ENCODE data around the gene CENPF. TPM values are rescaled to one million over a fixed set of nuclear protein-coding genes. Genes with fewer than 3 reads are reported as not detected.

The CENPF gene
- polyA plus RNA-seq, 2 donors, result 7.0 to 15.9 TPM

DNA sequence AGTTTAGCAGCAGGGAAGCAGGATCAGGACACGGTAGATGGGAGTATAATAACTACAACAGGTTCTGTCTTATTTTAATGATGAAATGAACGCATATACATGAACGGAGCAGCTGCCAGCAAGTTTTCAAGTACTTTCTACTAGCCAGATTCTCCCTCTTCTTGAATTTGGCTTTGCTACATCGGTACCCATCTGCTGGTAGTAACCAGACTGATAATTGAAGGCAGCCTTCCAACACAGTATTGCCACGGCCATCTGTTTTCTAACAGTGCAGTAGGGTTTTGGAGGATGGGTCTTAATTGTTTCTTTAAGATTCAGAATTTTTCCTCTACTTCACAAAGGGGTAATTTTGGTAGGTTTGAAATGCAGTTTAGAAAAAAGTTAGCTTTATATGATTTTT, 33.4 kb downstream of the CENPF start:
- no peaks in the 10 kb centered on the region for H3K36me3 ChIP-seq (ENCODE audit: control insufficient read depth in 2 of 2, insufficient read depth in 2 of 2, low read length in 1 of 2)
- H3K4me3 ChIP-seq (ENCODE audit: low read depth in 1 of 2, low read length in 2 of 2), result no peak overlapping the region
- WGBS, 2 donors, result 94 to 96% methylated on average over 5 of the region's 5 CpGs
- no peaks in the 10 kb centered on the region for H3K4me1 ChIP-seq (ENCODE audit: control insufficient read depth in 2 of 2, insufficient read depth in 2 of 2, low read length in 1 of 2)
- H3K9me3 ChIP-seq (ENCODE audit: control insufficient read depth in 2 of 2, insufficient read depth in 1 of 2, low read depth in 1 of 2, low read length in 1 of 2), result no peaks in the 10 kb centered on the region
- H3K27ac ChIP-seq (ENCODE audit: low read depth in 2 of 2, low read length in 1 of 2), result no peak overlapping the region
- no peaks in the 10 kb centered on the region for H3K27me3 ChIP-seq (ENCODE audit: control insufficient read depth in 1 of 2, insufficient read depth in 2 of 2, low read length in 2 of 2)

GRCh38 chr1:214637125-214637524, 34.1 kb downstream of the CENPF start:
- Histone ChIP-seq H3K27ac (ENCODE audit: low read depth in 2 of 2, low read length in 1 of 2) (no peak overlapping the region), H3K27me3 (ENCODE audit: control insufficient read depth in 1 of 2, insufficient read depth in 2 of 2, low read length in 2 of 2) (no peaks in the 10 kb centered on the region), H3K4me1 (ENCODE audit: control insufficient read depth in 2 of 2, insufficient read depth in 2 of 2, low read length in 1 of 2) (no peaks in the 10 kb centered on the region), H3K36me3 (ENCODE audit: control insufficient read depth in 2 of 2, insufficient read depth in 2 of 2, low read length in 1 of 2) (no peaks in the 10 kb centered on the region), H3K4me3 (ENCODE audit: low read depth in 1 of 2, low read length in 2 of 2) (no peak overlapping the region), H3K9me3 (ENCODE audit: control insufficient read depth in 2 of 2, insufficient read depth in 1 of 2, low read depth in 1 of 2, low read length in 1 of 2) (no peaks in the 10 kb centered on the region)

DNA sequence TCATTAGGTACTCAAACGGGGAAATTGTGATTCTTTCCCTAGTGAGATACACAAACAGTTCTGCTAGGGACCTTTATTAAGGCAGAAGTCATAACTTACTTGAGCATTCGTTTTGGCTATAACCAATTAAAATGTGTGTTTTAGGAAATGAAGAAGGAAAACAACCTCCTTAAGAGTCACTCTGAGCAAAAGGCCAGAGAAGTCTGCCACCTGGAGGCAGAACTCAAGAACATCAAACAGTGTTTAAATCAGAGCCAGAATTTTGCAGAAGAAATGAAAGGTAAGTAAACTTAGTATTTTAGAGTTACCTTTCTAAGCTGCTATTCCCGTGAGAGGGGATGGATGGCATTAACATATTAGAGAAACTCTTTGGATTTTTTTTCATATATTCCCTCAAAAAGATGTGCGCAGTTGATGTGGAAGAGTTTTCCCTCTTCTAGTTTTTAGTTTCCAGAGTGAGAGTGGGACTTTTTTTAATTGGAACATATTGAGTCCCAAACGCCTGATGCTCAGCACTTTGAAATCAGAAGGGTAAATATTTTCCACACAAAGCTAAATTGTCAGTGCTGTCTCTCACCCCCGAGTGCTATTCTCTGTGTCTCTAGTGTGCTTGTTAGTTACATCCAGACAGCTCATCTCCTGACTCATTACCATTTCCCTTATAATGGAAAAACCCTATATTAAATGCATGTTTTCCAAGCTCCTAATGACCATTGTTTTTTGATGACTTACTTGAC, 34.9 kb downstream of the CENPF start:
- Histone ChIP-seq H3K36me3 (ENCODE audit: control insufficient read depth in 2 of 2, insufficient read depth in 2 of 2, low read length in 1 of 2) (no peaks in the 10 kb centered on the region), H3K4me3 (ENCODE audit: low read depth in 1 of 2, low read length in 2 of 2) (no peak overlapping the region), H3K4me1 (ENCODE audit: control insufficient read depth in 2 of 2, insufficient read depth in 2 of 2, low read length in 1 of 2) (no peaks in the 10 kb centered on the region), H3K27me3 (ENCODE audit: control insufficient read depth in 1 of 2, insufficient read depth in 2 of 2, low read length in 2 of 2) (no peaks in the 10 kb centered on the region), H3K9me3 (ENCODE audit: control insufficient read depth in 2 of 2, insufficient read depth in 1 of 2, low read depth in 1 of 2, low read length in 1 of 2) (no peaks in the 10 kb centered on the region), H3K27ac (ENCODE audit: low read depth in 2 of 2, low read length in 1 of 2) (no peak overlapping the region)
- 65 to 72% methylated on average over 6 of the region's 6 CpGs for WGBS, 2 donors

DNA sequence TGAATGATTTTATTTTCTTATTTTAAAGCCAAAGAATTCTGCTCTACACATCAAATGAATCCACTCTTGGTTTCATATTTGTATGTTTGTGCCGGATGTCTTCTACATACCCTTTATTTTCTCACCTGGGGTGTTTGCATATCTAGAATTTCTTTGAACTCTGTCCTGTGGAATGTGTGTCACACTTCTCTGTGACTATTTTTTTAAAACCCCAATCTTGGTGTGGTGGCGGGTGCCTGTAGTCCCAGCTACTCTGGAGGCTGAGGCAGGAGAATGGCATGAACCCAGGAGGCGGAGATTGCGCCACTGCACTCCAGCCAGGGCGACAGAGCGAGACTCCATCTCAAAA, 35.4 kb downstream of the CENPF start:
- 96 to 97% methylated on average over 6 of the region's 6 CpGs for WGBS, 2 donors
- no peaks in the 10 kb centered on the region for H3K36me3 ChIP-seq (ENCODE audit: control insufficient read depth in 2 of 2, insufficient read depth in 2 of 2, low read length in 1 of 2)
- no peak overlapping the region for H3K4me3 ChIP-seq (ENCODE audit: low read depth in 1 of 2, low read length in 2 of 2)
- no peak overlapping the region for H3K27ac ChIP-seq (ENCODE audit: low read depth in 2 of 2, low read length in 1 of 2)
- H3K4me1 ChIP-seq (ENCODE audit: control insufficient read depth in 2 of 2, insufficient read depth in 2 of 2, low read length in 1 of 2), result no peaks in the 10 kb centered on the region
- no peaks in the 10 kb centered on the region for H3K27me3 ChIP-seq (ENCODE audit: control insufficient read depth in 1 of 2, insufficient read depth in 2 of 2, low read length in 2 of 2)
- H3K9me3 ChIP-seq (ENCODE audit: control insufficient read depth in 2 of 2, insufficient read depth in 1 of 2, low read depth in 1 of 2, low read length in 1 of 2), result no peaks in the 10 kb centered on the region

DNA sequence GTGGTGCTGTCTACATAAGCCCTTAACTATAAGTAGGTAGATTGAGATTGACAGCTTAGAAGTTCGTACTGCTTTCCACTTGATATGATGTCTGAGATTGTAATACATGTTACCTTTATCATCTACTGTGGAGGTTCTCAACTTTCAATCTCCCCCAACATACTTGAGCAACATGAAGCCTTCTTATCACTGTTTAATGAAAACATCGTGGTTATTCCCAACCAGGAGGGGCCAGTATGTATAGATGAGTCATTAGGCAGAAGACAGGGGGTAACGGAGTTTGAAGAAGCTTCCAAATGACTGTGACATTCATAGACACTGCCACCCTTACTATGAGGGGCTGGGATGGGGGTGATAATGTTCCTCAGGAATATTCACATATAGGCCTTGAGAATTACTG, 36.0 kb downstream of the CENPF start:
- Histone ChIP-seq H3K9me3 (ENCODE audit: control insufficient read depth in 2 of 2, insufficient read depth in 1 of 2, low read depth in 1 of 2, low read length in 1 of 2) (no peaks in the 10 kb centered on the region), H3K27ac (ENCODE audit: low read depth in 2 of 2, low read length in 1 of 2) (no peak overlapping the region), H3K36me3 (ENCODE audit: control insufficient read depth in 2 of 2, insufficient read depth in 2 of 2, low read length in 1 of 2) (no peaks in the 10 kb centered on the region), H3K4me3 (ENCODE audit: low read depth in 1 of 2, low read length in 2 of 2) (no peak overlapping the region), H3K4me1 (ENCODE audit: control insufficient read depth in 2 of 2, insufficient read depth in 2 of 2, low read length in 1 of 2) (no peaks in the 10 kb centered on the region), H3K27me3 (ENCODE audit: control insufficient read depth in 1 of 2, insufficient read depth in 2 of 2, low read length in 2 of 2) (no peaks in the 10 kb centered on the region)
- WGBS, 2 donors, result 83 to 87% methylated on average over 3 of the region's 3 CpGs

GRCh38 chr1:214640431-214641213, 37.6 kb downstream of the CENPF start:
- H3K36me3 ChIP-seq (ENCODE audit: control insufficient read depth in 2 of 2, insufficient read depth in 2 of 2, low read length in 1 of 2), result no peaks in the 10 kb centered on the region
- no peaks in the 10 kb centered on the region for H3K4me1 ChIP-seq (ENCODE audit: control insufficient read depth in 2 of 2, insufficient read depth in 2 of 2, low read length in 1 of 2)
- no peaks in the 10 kb centered on the region for H3K27me3 ChIP-seq (ENCODE audit: control insufficient read depth in 1 of 2, insufficient read depth in 2 of 2, low read length in 2 of 2)
- WGBS, 2 donors, result 90 to 93% methylated on average over 6 of the region's 6 CpGs
- H3K9me3 ChIP-seq (ENCODE audit: control insufficient read depth in 2 of 2, insufficient read depth in 1 of 2, low read depth in 1 of 2, low read length in 1 of 2), result no peaks in the 10 kb centered on the region
- H3K27ac ChIP-seq (ENCODE audit: low read depth in 2 of 2, low read length in 1 of 2), result no peak overlapping the region
- no peak overlapping the region for H3K4me3 ChIP-seq (ENCODE audit: low read depth in 1 of 2, low read length in 2 of 2)

GRCh38 chr1:214641214-214641895, 38.4 kb downstream of the CENPF start:
- no peaks in the 10 kb centered on the region for H3K27me3 ChIP-seq (ENCODE audit: control insufficient read depth in 1 of 2, insufficient read depth in 2 of 2, low read length in 2 of 2)
- no peaks in the 10 kb centered on the region for H3K36me3 ChIP-seq (ENCODE audit: control insufficient read depth in 2 of 2, insufficient read depth in 2 of 2, low read length in 1 of 2)
- H3K4me1 ChIP-seq (ENCODE audit: control insufficient read depth in 2 of 2, insufficient read depth in 2 of 2, low read length in 1 of 2), result no peaks in the 10 kb centered on the region
- WGBS, 2 donors, result 88 to 90% methylated on average over 2 of the region's 2 CpGs
- H3K27ac ChIP-seq (ENCODE audit: low read depth in 2 of 2, low read length in 1 of 2), result no peak overlapping the region
- no peak overlapping the region for H3K4me3 ChIP-seq (ENCODE audit: low read depth in 1 of 2, low read length in 2 of 2)
- H3K9me3 ChIP-seq (ENCODE audit: control insufficient read depth in 2 of 2, insufficient read depth in 1 of 2, low read depth in 1 of 2, low read length in 1 of 2), result no peaks in the 10 kb centered on the region

GRCh38 chr1:214643030-214643429, 40.0 kb downstream of the CENPF start:
- WGBS, 2 donors, result 92 to 94% methylated on average over 8 of the region's 8 CpGs
- Histone ChIP-seq H3K27me3 (ENCODE audit: control insufficient read depth in 1 of 2, insufficient read depth in 2 of 2, low read length in 2 of 2) (no peaks in the 10 kb centered on the region), H3K4me1 (ENCODE audit: control insufficient read depth in 2 of 2, insufficient read depth in 2 of 2, low read length in 1 of 2) (no peaks in the 10 kb centered on the region), H3K4me3 (ENCODE audit: low read depth in 1 of 2, low read length in 2 of 2) (no peak overlapping the region), H3K36me3 (ENCODE audit: control insufficient read depth in 2 of 2, insufficient read depth in 2 of 2, low read length in 1 of 2) (no peaks in the 10 kb centered on the region), H3K9me3 (ENCODE audit: control insufficient read depth in 2 of 2, insufficient read depth in 1 of 2, low read depth in 1 of 2, low read length in 1 of 2) (no peaks in the 10 kb centered on the region), H3K27ac (ENCODE audit: low read depth in 2 of 2, low read length in 1 of 2) (no peak overlapping the region)

- Histone ChIP-seq H3K4me3 (ENCODE audit: low read depth in 1 of 2, low read length in 2 of 2) (no peak overlapping the region), H3K9me3 (ENCODE audit: control insufficient read depth in 2 of 2, insufficient read depth in 1 of 2, low read depth in 1 of 2, low read length in 1 of 2) (no peaks in the 10 kb centered on the region), H3K36me3 (ENCODE audit: control insufficient read depth in 2 of 2, insufficient read depth in 2 of 2, low read length in 1 of 2) (peaks cover 0 to 3% of the 10 kb centered on the region in 2 donors), H3K4me1 (ENCODE audit: control insufficient read depth in 2 of 2, insufficient read depth in 2 of 2, low read length in 1 of 2) (no peaks in the 10 kb centered on the region), H3K27ac (ENCODE audit: low read depth in 2 of 2, low read length in 1 of 2) (no peak overlapping the region), H3K27me3 (ENCODE audit: control insufficient read depth in 1 of 2, insufficient read depth in 2 of 2, low read length in 2 of 2) (no peaks in the 10 kb centered on the region)
- 97 to 98% methylated on average over 10 of the region's 10 CpGs for WGBS, 2 donors
These were observed 42.7 kb downstream of the CENPF start for GRCh38 chr1:214645712-214646111.
